Loucy (cell line): ENCODE data around the gene TMEM53.

ENCODE experiments used
- EZH2phosphoT487 ChIP-seq: fragments of 200-600 bp; IDR thresholded peaks from 2 replicates; pipeline ENCODE4 v1.6.1; 2018; ENCODE audit warnings: antibody characterized with exemption, mild to moderate bottlenecking, moderate library complexity, borderline replicate concordance
- TF ChIP-seq, protein P1 (sequence below): fragments of 200-600 bp; sonication (generic); conservative IDR thresholded peaks from 2 replicates; pipeline ENCODE4 v1.5.1; 2014; ENCODE audit warnings: mild to moderate bottlenecking, antibody characterized with exemption, low read length

DNA sequence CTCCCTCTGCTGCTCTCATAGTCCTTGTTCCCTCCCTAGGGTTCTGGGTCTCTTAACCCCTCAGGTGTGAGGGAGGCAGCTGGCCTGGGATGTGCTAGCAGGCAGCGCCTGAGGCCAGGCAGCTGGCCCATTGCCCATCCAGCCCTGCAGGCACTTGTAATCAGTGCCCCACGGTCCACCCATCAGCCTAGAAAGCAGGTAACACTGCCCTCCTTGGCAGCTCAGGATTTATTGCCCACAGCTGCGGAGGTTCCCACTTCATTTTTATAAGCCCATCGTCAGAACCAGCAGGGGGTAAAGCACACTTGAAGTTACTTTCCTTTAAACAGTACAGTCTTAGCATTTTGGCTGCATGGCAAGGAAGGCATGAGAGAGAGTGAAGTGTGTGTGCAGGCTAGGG, 70.6 kb downstream of the TMEM53 start:
- TF ChIP-seq, protein P1, sequence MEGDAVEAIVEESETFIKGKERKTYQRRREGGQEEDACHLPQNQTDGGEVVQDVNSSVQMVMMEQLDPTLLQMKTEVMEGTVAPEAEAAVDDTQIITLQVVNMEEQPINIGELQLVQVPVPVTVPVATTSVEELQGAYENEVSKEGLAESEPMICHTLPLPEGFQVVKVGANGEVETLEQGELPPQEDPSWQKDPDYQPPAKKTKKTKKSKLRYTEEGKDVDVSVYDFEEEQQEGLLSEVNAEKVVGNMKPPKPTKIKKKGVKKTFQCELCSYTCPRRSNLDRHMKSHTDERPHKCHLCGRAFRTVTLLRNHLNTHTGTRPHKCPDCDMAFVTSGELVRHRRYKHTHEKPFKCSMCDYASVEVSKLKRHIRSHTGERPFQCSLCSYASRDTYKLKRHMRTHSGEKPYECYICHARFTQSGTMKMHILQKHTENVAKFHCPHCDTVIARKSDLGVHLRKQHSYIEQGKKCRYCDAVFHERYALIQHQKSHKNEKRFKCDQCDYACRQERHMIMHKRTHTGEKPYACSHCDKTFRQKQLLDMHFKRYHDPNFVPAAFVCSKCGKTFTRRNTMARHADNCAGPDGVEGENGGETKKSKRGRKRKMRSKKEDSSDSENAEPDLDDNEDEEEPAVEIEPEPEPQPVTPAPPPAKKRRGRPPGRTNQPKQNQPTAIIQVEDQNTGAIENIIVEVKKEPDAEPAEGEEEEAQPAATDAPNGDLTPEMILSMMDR: no peak
- no peak for TF ChIP-seq EZH2phosphoT487
